A673 (cell line): ENCODE results near the gene DNAI2.

Experiments used
- EZH2 ChIP-seq: fragments of 200-600 bp; sonication (generic); IDR thresholded peaks from 2 replicates; pipeline ENCODE4 v1.6.1; 2017; ENCODE audit warnings: borderline replicate concordance, low read depth, mild to moderate bottlenecking, mixed read lengths, antibody characterized with exemption, low read length; ENCODE audit not compliant: poor library complexity, severe bottlenecking
- TF ChIP-seq, protein P1 (sequence below): fragments of 300-800, 200-600 bp; sonication (generic); conservative IDR thresholded peaks from 2 replicates; pipeline ENCODE4 v1.5.1; 2017; ENCODE audit warnings: low read depth, mild to moderate bottlenecking, antibody characterized with exemption, low read length, moderate library complexity, mixed read lengths

DNA sequence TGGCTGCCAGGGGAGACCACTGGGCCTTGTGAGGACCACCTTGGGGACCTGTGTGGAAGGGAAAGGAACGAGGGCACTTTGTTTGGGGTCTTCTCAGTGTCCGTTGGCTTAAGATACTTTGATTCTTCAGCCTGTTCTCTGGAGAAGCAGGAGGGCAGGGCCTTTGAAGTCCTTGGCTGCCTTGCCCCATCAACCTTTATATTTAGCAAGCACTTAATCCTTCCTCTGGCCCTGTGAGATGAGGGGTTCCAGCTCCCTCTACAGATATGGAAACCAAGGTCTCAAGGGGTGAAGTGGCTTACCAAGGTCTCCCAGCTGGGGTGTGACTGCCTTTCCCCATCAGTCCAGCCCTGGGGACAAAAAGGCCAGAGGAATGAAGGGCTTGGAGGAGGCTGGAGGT, 32.2 kb upstream of the DNAI2 start:
- TF ChIP-seq, protein P1, sequence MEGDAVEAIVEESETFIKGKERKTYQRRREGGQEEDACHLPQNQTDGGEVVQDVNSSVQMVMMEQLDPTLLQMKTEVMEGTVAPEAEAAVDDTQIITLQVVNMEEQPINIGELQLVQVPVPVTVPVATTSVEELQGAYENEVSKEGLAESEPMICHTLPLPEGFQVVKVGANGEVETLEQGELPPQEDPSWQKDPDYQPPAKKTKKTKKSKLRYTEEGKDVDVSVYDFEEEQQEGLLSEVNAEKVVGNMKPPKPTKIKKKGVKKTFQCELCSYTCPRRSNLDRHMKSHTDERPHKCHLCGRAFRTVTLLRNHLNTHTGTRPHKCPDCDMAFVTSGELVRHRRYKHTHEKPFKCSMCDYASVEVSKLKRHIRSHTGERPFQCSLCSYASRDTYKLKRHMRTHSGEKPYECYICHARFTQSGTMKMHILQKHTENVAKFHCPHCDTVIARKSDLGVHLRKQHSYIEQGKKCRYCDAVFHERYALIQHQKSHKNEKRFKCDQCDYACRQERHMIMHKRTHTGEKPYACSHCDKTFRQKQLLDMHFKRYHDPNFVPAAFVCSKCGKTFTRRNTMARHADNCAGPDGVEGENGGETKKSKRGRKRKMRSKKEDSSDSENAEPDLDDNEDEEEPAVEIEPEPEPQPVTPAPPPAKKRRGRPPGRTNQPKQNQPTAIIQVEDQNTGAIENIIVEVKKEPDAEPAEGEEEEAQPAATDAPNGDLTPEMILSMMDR = no peak
- TF ChIP-seq EZH2 = no peak
